ENCODE measurements around the gene EXOC6B.

- TF ChIP-seq ZNF19 (tag by site-specific recombination; IDR thresholded peaks at IDR 0.05; ENCODE audit: low read depth) (no peak), PBX3 (CRISPR knock-in tag; IDR thresholded peaks at IDR 0.05) (no peak), CTCF (tag by site-specific recombination; IDR thresholded peaks at IDR 0.05) (no peak), ZNF555 (tag by site-specific recombination; conservative IDR thresholded peaks at IDR 0.05) (no peak), OVOL3 (tag by site-specific recombination; IDR thresholded peaks at IDR 0.05) (no peak), ZNF48 (tag by site-specific recombination; IDR thresholded peaks at IDR 0.05) (no peak), ZNF529 (tag by site-specific recombination; IDR thresholded peaks at IDR 0.05; ENCODE audit: insufficient replicate concordance) (no peak), ZNF221 (tag by site-specific recombination; IDR thresholded peaks at IDR 0.05; ENCODE audit: borderline replicate concordance) (no peak), ZSCAN30 (tag by site-specific recombination; IDR thresholded peaks at IDR 0.05) (no peak), ZNF274 (IDR thresholded peaks at IDR 0.05; ENCODE audit: low read length) (no peak), ZNF274 (tag by site-specific recombination; IDR thresholded peaks at IDR 0.05; ENCODE audit: borderline replicate concordance) (no peak), ZNF670 (tag by site-specific recombination; IDR thresholded peaks at IDR 0.05; ENCODE audit: low read depth) (no peak)
- TF ChIP-seq, protein P1, sequence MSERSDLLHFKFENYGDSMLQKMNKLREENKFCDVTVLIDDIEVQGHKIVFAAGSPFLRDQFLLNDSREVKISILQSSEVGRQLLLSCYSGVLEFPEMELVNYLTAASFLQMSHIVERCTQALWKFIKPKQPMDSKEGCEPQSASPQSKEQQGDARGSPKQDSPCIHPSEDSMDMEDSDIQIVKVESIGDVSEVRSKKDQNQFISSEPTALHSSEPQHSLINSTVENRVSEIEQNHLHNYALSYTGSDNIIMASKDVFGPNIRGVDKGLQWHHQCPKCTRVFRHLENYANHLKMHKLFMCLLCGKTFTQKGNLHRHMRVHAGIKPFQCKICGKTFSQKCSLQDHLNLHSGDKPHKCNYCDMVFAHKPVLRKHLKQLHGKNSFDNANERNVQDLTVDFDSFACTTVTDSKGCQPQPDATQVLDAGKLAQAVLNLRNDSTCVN (tag by site-specific recombination; optimal IDR thresholded peaks at IDR 0.05), result no peak
- TF ChIP-seq, protein P2, sequence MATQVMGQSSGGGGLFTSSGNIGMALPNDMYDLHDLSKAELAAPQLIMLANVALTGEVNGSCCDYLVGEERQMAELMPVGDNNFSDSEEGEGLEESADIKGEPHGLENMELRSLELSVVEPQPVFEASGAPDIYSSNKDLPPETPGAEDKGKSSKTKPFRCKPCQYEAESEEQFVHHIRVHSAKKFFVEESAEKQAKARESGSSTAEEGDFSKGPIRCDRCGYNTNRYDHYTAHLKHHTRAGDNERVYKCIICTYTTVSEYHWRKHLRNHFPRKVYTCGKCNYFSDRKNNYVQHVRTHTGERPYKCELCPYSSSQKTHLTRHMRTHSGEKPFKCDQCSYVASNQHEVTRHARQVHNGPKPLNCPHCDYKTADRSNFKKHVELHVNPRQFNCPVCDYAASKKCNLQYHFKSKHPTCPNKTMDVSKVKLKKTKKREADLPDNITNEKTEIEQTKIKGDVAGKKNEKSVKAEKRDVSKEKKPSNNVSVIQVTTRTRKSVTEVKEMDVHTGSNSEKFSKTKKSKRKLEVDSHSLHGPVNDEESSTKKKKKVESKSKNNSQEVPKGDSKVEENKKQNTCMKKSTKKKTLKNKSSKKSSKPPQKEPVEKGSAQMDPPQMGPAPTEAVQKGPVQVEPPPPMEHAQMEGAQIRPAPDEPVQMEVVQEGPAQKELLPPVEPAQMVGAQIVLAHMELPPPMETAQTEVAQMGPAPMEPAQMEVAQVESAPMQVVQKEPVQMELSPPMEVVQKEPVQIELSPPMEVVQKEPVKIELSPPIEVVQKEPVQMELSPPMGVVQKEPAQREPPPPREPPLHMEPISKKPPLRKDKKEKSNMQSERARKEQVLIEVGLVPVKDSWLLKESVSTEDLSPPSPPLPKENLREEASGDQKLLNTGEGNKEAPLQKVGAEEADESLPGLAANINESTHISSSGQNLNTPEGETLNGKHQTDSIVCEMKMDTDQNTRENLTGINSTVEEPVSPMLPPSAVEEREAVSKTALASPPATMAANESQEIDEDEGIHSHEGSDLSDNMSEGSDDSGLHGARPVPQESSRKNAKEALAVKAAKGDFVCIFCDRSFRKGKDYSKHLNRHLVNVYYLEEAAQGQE (tag by site-specific recombination; IDR thresholded peaks at IDR 0.05), result no peak
Measured at GRCh38 chr2:72141881-72142451, 683.9 kb downstream of the EXOC6B start.
